ENCODE results near the gene FNBP1.

Gene FNBP1

DNA sequence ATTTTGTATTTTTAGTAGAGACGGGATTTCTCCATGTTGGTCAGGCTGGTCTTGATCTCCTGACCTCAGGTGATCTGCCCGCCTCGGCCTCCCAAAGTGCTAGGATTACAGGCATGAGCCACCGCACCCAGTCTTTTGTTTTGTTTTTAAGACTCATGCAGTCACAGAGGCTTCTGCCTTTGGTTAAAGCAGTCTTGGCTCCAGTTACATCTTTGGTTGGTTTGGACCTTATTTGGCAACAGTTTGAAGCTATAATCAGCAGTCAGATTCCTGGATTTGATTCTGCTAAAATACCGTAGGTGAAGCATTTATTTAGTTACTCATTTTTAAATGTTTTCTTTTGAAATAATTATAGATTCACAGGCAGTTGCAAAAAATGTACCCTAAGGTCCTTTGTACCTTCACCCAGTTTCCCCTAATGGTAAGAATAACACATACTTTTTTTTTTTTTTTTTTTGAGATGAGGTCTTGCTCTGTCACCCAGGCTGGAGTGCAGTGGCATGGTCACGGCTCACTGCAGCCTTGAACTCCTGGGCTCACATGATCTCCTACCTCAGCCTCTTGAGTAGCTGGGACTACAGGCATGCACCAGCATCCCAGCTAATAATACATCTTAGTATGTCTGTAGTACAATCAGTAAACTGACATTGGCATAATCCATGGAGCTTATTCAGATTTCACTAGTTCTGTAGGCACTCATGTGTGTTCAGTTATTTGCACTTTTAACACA, 192.0 kb downstream of the FNBP1 start:
- no peak for DNase-seq

DNA sequence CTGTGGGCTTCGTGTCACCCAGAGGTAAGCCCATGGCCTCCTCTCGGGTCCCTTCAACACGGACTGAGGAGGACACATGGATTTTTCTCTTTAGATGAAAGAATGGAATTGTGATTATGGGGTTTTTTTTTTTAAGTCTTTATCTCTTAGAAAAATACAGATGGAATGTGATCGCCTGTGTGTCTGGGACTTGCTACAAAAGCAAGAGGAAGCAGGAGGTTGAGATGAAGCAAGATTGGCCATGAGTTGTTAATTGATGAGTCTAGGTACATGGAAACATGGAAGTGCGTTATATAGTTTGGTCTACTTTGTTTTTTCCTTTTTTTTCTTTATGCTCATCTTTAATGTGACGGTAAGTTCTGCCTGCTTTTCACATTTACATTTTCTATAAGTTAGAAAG, 193.1 kb downstream of the FNBP1 start:
- DNase-seq = no peak

DNA sequence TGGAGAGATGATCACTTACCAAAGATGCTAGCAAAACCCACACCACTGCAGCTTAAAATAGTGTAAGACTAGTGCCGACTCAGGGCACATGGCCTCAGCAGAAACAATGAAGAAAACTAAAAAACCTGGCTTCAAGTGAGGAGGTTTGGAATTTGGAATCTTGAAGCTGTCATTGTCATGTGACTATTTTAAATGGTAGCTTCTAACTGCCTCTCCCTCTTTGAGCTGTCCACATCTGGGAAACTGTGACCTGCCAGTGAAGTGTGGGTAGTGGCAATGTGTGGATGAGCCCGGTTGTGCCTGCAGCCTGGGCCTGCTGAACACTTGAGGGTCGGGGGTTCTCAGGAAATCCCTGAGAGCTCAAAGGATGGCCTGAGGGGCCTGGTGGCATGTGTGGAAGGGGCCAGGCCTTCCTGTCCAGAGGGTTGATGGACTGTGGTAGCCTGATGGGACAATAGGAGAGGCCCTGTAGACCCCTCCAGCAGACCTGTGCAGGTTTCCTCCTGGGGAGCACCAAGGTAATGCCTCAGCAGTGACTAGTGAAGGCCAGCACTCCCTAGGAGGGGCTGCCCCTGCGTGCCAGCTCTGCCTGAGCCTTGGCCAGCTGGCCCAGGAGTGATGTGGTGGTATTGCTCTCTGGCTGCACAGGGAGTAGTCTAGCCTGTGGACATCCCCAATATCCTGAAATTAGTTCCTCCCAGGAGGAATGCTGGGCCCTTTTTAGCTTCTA, 194.1 kb downstream of the FNBP1 start:
- no peak for DNase-seq

DNA sequence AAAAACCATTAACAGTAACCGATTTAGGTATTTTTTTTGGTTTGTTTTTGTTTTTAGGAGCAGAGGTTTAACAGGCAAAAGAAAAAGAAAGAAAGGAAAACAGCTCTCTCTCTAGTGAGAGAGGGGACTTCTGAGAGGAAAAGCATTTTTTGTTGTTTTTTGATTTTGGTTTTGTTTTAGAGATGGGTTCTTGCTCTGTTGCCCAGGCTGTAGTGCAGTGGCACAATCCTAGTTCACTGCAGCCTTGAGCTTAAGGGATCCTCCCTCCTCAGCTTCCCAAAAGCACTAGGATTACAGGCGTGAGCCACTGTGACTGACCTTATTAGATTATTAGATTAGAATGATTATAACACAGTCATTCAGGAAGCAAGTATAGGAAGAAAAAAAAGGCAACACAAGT, 197.6 kb downstream of the FNBP1 start:
- no peak for DNase-seq

DNA sequence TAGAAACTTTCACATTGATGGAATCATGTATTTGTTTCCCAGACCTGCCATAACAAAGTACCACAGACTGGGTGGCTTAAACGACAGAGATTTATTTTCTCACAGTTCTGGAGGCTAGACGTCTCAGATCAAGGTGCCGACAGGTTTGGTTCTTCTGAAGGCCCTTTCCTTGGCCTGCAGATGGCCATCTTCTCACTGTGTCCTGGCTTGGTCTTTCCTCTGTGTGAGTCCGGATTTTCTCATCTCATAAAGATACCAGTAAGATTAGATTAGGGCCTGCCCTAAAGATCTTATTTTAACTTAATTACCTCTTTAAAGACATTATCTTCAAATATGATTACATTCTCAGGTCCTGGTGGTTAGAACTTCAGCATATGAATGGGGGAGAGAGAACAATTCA, 201.9 kb downstream of the FNBP1 start:
- no peak for DNase-seq

DNA sequence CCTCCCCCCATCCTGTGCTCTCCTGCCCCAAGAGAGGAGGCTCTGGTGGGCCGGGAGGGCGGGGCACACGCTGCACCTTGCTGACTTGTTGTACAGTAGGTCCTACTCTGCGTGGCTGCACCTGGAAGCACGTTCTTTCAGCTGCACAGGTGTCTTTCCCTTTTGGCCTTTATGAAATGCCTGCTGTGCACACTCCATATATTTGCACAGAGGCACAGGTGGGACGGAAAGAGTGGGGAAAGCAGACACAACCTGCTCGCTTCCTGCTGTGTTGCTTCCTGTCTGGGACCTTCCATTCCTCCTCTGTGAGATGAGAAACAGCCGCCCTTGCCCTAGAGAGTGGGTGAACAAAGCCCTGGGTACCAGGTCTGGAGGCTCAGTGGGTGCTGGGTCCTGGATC, 203.0 kb downstream of the FNBP1 start:
- DNase-seq = peak; percentile 30

DNA sequence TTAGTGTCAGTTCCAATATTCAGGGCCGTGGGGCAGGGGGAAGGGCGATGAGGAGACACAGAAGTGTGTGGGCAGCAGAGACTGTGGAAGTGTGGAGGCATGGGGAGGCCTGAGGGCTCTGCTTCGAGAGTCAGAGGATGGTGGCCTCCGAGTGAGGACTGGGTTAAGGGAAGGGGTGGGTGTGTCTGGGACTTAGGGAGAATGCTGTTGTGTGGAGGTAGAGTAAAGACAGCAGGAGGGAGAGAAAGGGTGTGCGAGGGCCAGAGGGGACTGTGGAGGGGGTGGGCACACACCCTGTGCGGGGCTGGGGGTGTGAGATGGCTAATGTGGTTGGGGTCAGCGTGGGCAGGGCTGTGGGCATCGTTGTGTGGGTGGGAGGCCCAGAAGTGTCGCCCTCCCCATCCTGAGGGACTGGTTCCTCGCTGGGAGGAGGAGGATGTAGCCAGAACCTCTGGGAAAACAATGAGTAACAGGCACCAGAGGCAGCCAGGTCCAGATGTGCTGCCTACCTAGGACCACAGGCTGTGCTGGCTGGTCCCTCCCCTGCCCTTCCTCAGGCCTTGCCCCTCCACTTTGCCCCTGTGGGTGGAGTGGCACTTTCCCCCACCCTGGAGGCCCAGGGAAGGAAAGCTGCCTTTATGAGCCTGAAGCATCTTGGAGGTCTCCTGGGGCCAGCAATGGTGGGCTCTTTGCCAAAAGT, 203.5 kb downstream of the FNBP1 start:
- no peak for DNase-seq

DNA sequence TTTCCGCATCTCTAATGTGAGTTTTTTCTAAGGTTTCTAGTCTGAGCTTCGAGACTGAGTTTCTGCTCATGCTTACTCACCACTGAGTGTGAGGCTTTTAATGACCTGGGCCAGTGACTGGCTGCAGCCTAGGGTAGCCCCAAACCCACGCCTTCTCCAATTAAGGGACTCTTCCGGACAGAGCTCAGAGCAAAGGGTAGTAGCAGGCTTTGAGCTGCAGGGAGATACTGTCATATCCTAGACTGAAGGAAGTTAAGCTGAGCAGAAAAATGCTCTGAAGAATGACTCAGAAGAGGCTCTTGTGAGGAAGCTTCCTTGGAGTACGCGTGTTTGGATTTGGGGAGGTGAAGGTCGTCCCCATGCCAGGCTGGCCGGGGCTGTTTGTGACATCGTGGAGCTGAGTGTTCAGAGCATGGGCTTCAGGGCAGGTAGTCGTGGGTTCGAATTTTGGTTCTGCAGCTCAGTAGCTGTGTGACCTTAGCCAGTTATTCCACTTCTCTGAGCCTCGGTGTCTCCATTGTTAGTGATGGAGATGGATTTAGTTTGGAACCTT, 204.2 kb downstream of the FNBP1 start:
- DNase-seq = no peak

Measured in central memory CD4-positive, alpha-beta T cell (primary cell).